ENCODE results near the gene RNU6-7. TPM values are rescaled to one million over a fixed set of nuclear protein-coding genes. Genes with fewer than 3 reads are reported as not detected.

RNU6-7 gene
- total RNA-seq, 2 donors from 2014 or later = not detected

GRCh38 chr14:32190673-32191072, 11.2 kb upstream of the RNU6-7 start:
- Histone ChIP-seq H3K27me3 (replicated peaks; ENCODE audit: insufficient read depth) (no peaks in the 10 kb centered on the region), H3K4me1 (ENCODE audit: control insufficient read depth in 1 of 2, low read depth in 2 of 2) (no peaks in the 10 kb centered on the region), H3K9me3 (no peaks in the 10 kb centered on the region), H3K4me3 (no peak overlapping the region), H3K27ac (no peak overlapping the region), H3K36me3 (no peaks in the 10 kb centered on the region)
- no peak for TF ChIP-seq CTCF (IDR thresholded peaks at IDR 0.05)
- ATAC-seq (ENCODE audit: insufficient number of reproducible peaks, low FRiP score, low read depth) (no peak), DNase-seq (ENCODE audit: low spot score) (no peak)

GRCh38 chr14:32192712-32193373, 9.0 kb upstream of the RNU6-7 start:
- ATAC-seq (ENCODE audit: insufficient number of reproducible peaks, low FRiP score, low read depth) = no peak
- Histone ChIP-seq H3K36me3 (no peaks in the 10 kb centered on the region), H3K4me3 (no peak overlapping the region), H3K4me1 (ENCODE audit: control insufficient read depth in 1 of 2, low read depth in 2 of 2) (no peaks in the 10 kb centered on the region), H3K27me3 (replicated peaks; ENCODE audit: insufficient read depth) (no peaks in the 10 kb centered on the region), H3K27ac (no peak overlapping the region), H3K9me3 (no peaks in the 10 kb centered on the region)
- DNase-seq (ENCODE audit: low spot score) = no peak
- no peak for TF ChIP-seq CTCF (IDR thresholded peaks at IDR 0.05)

GRCh38 chr14:32193532-32193931, 8.3 kb upstream of the RNU6-7 start:
- no peaks in the 10 kb centered on the region for H3K36me3 ChIP-seq
- no peaks in the 10 kb centered on the region for H3K27me3 ChIP-seq (replicated peaks; ENCODE audit: insufficient read depth)
- DNase-seq (ENCODE audit: low spot score) (no peak), ATAC-seq (ENCODE audit: insufficient number of reproducible peaks, low FRiP score, low read depth) (no peak)
- H3K27ac ChIP-seq = no peak overlapping the region
- H3K9me3 ChIP-seq = no peaks in the 10 kb centered on the region
- H3K4me1 ChIP-seq (ENCODE audit: control insufficient read depth in 1 of 2, low read depth in 2 of 2) = no peaks in the 10 kb centered on the region
- no peak overlapping the region for H3K4me3 ChIP-seq
- TF ChIP-seq CTCF (IDR thresholded peaks at IDR 0.05) = no peak

GRCh38 chr14:32195636-32196035, 6.2 kb upstream of the RNU6-7 start:
- H3K4me1 ChIP-seq (ENCODE audit: control insufficient read depth in 1 of 2, low read depth in 2 of 2) = no peaks in the 10 kb centered on the region
- no peaks in the 10 kb centered on the region for H3K36me3 ChIP-seq
- no peak for TF ChIP-seq CTCF (IDR thresholded peaks at IDR 0.05)
- H3K4me3 ChIP-seq = no peak overlapping the region
- H3K27me3 ChIP-seq (replicated peaks; ENCODE audit: insufficient read depth) = no peaks in the 10 kb centered on the region
- no peak overlapping the region for H3K27ac ChIP-seq
- DNase-seq (ENCODE audit: low spot score) (no peak), ATAC-seq (ENCODE audit: insufficient number of reproducible peaks, low FRiP score, low read depth) (no peak)
- no peaks in the 10 kb centered on the region for H3K9me3 ChIP-seq

- no peak overlapping the region for H3K27ac ChIP-seq
- no peak for DNase-seq (ENCODE audit: low spot score)
- no peak for ATAC-seq (ENCODE audit: insufficient number of reproducible peaks, low FRiP score, low read depth)
- H3K27me3 ChIP-seq (replicated peaks; ENCODE audit: insufficient read depth) = no peaks in the 10 kb centered on the region
- TF ChIP-seq CTCF (IDR thresholded peaks at IDR 0.05) = no peak
- no peaks in the 10 kb centered on the region for H3K9me3 ChIP-seq
- H3K36me3 ChIP-seq = no peaks in the 10 kb centered on the region
- H3K4me3 ChIP-seq = no peak overlapping the region
- peaks cover 0 to 4% of the 10 kb centered on the region in 2 donors for H3K4me1 ChIP-seq (ENCODE audit: control insufficient read depth in 1 of 2, low read depth in 2 of 2)
Observed at GRCh38 chr14:32197919-32198318, 3.9 kb upstream of the RNU6-7 start.
